Vagina (tissue), 2 donors: Measurements from ENCODE around the gene WDR45B. TPM values are rescaled to one million over a fixed set of nuclear protein-coding genes. Genes with fewer than 3 reads are reported as not detected.
"Not testable (repeated sequence)": the region's sequence is repeated elsewhere in the genome, so short reads cannot be mapped to it uniquely, and the experiment has no call there.

Experiments
- DNase-seq, 2 donors: peaks; one replicate each; pipeline ENCODE4 v3.0.0-alpha.2; 2017; ENCODE audit errors: extremely low spot score in 2 of 2
- H3K27ac ChIP-seq: fragments of 200-600 bp; sonication (generic); one replicate; pipeline ENCODE4 v1.5.1; 2019
- H3K27me3 ChIP-seq: fragments of 200-600 bp; sonication (generic); one replicate; pipeline ENCODE4 v1.5.1; 2019
- H3K36me3 ChIP-seq, 2 donors: fragments of 200-600 bp; sonication (generic); one replicate each; pipeline ENCODE4 v1.5.1; 2017 to 2019
- H3K4me1 ChIP-seq: fragments of 200-600 bp; sonication (generic); one replicate; pipeline ENCODE4 v1.5.1; 2019
- H3K4me3 ChIP-seq, 2 donors: fragments of 200-600 bp; sonication (generic); 1 replicate in 1 of 2; 2 replicates in 1 of 2; pipeline ENCODE4 v1.5.1; 2016 to 2019
- H3K9me3 ChIP-seq: fragments of 200-600 bp; sonication (generic); one replicate; pipeline ENCODE4 v1.5.1; 2019
- POLR2A ChIP-seq, 2 donors: fragments of 450-650 bp; IDR thresholded peaks; one replicate each; pipeline ENCODE4 v1.6.1; 2017; ENCODE audit warnings: antibody characterized with exemption in 2 of 2, mild to moderate bottlenecking in 2 of 2, moderate library complexity in 2 of 2
- POLR2AphosphoS5 ChIP-seq, 2 donors: sonication (generic); formaldehyde crosslinking; IDR thresholded peaks; one replicate each; pipeline ENCODE4 v1.9.0; 2017; ENCODE audit warnings: antibody characterized with exemption in 2 of 2, mild to moderate bottlenecking in 2 of 2, low read depth in 1 of 2; ENCODE audit not compliant: insufficient read depth in 1 of 2
- intact Hi-C: fragments of 100-400 bp; cut with DNase I; formaldehyde crosslinking; loops from one replicate; pipeline ENCODE4 v1.15.1; 2023
- total RNA-seq: library from RNA; depleted of rRNA; stranded (reverse); fragments of >200 nt; gene quantifications from one replicate; pipeline ENCODE4 v1.2.3, GENCODE V29; 2016
- TF ChIP-seq, protein P1 (sequence below), 3 experiments: fragments of 450-650 bp in 2 of 3; fragments of 200-600 bp in 1 of 3; sonication (generic) in 1 of 3; IDR thresholded peaks; one replicate each; pipeline ENCODE4 v1.5.1; 2017 to 2019; ENCODE audit warnings: antibody characterized with exemption in 3 of 3, mild to moderate bottlenecking in 2 of 3, moderate library complexity in 2 of 3

The WDR45B gene
- total RNA-seq, 1 donor from 2014 or later, result 86.4 TPM

DNA sequence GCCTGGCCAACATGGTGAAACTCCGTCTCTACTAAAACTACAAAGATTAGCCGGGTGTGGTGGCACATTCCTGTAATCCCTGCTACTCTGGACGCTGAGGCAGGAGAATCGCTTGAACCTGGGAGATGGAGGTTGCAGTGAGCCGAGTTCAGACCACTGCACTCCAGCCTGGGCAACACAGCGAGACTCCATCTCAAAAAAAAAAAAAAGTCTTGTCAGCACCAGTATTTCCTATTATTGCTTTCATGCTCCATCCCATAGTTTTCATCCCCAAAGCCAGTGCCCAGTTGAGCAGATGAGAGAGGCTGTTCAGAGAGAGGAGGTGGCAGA lies 58.4 kb downstream of the WDR45B start:
- Histone ChIP-seq H3K4me3 (no peak overlapping the region), H3K27ac (no peak overlapping the region), H3K4me1 (peaks cover 40% of the 10 kb centered on the region), H3K9me3 (no peaks in the 10 kb centered on the region), H3K27me3 (no peaks in the 10 kb centered on the region), H3K36me3 (peaks cover 0 to 25% of the 10 kb centered on the region in 2 donors)
- intact Hi-C loops, result no loop called here
- DNase-seq, result no peak
- TF ChIP-seq, protein P1, sequence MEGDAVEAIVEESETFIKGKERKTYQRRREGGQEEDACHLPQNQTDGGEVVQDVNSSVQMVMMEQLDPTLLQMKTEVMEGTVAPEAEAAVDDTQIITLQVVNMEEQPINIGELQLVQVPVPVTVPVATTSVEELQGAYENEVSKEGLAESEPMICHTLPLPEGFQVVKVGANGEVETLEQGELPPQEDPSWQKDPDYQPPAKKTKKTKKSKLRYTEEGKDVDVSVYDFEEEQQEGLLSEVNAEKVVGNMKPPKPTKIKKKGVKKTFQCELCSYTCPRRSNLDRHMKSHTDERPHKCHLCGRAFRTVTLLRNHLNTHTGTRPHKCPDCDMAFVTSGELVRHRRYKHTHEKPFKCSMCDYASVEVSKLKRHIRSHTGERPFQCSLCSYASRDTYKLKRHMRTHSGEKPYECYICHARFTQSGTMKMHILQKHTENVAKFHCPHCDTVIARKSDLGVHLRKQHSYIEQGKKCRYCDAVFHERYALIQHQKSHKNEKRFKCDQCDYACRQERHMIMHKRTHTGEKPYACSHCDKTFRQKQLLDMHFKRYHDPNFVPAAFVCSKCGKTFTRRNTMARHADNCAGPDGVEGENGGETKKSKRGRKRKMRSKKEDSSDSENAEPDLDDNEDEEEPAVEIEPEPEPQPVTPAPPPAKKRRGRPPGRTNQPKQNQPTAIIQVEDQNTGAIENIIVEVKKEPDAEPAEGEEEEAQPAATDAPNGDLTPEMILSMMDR (IDR thresholded peaks at IDR 0.05), result no peak
- TF ChIP-seq POLR2A (IDR thresholded peaks at IDR 0.05) (no peak), POLR2AphosphoS5 (IDR thresholded peaks at IDR 0.05; ENCODE audit: insufficient read depth in 1 of 2, low read depth in 1 of 2) (no peak)

DNA sequence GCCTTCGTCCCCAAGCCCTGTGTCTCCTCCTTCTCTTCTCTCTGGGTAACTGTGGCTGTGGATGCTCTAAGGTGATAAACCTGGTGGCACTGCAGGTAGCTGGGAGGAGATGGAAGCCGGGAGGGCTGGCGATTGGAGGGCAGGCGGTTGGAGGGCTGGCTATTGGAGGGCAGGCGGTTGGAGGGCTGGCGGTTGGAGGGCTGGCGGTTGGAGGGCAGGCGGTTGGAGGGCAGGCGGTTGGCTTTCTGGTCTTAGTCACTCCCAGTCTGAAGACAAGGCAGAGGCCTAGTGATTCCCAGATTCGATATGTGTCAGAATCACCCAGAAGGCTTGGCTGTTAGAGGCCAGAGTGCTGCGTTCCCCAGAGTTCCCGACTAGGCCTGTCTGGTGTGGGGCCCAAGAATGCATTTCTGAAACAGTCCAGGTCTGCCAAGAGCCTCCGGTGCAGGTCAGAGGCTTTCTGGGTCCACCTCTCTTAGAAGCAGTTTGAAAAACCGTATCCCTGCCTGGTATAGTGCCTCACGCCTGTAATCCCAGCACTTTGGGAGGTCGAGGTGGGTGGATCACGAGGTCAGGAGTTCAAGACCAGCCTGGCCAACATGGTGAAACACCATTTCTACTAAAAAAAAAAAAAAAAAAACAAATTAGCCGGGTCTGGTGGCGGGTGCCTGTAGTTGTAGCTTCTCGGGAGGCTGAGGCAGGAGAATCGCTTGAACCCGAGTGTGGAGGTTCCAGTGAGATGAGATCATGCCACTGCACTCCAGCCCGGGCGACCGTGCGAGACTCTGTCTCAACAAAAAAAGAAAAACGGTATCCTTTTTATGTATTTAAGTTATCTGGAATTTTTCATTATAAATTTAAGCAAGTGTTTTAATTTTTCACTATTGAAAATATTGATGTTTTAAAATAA lies 59.7 kb downstream of the WDR45B start:
- Histone ChIP-seq H3K27ac (no peak overlapping the region), H3K4me3 (no peak overlapping the region), H3K27me3 (no peaks in the 10 kb centered on the region), H3K4me1 (peaks cover 27% of the 10 kb centered on the region), H3K36me3 (peaks cover 0 to 34% of the 10 kb centered on the region in 2 donors), H3K9me3 (no peaks in the 10 kb centered on the region)
- DNase-seq, result no peak
- intact Hi-C loops, result no loop called here
- TF ChIP-seq, protein P1 (IDR thresholded peaks at IDR 0.05), result no peak
- TF ChIP-seq POLR2AphosphoS5 (IDR thresholded peaks at IDR 0.05; ENCODE audit: insufficient read depth in 1 of 2, low read depth in 1 of 2), result no peak
- TF ChIP-seq POLR2A (IDR thresholded peaks at IDR 0.05), result no peak

DNA sequence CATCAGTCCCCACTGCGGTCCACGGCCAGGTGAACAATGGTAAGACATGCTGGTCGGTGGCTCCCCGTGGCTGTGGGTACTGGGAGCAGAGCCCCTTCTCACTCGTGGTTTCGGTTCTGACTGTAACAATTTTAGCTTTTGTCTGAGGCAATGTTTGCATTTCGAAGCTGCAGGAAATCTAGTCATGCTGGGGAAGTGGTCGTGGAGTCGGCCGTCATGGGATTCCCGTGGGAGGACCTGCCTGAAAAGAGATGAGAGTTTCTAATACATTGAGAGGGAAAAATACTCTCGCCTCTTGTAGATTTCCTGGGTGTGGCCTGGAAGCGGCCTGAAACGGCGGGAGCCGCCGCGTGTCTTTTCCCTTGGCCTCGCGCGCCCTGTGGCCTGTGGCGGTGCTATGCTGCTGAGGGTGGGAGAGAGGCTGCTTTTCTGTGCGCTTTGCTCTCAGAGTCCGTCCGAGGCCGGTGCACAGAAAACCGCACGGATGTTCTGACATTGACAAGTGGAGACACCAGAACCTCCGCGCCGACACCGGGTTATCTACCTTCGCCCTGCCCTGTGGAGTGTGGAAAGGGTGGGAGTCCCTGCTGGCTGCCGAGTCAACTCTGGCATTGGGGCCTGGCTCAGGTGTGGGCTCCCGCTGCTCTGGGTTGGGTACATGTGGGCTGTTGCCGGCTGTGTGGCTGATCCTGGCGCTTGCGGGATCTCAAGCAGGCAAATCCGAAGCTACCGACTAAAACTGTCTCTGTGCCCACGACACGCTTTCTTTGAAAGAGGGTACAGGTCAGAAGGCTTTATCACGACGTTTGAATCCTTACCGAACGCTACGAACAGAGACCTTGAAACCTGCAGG lies 60.8 kb downstream of the WDR45B start:
- no peak for DNase-seq
- no peak overlapping the region for H3K27ac ChIP-seq
- intact Hi-C loops, result no loop called here

DNA sequence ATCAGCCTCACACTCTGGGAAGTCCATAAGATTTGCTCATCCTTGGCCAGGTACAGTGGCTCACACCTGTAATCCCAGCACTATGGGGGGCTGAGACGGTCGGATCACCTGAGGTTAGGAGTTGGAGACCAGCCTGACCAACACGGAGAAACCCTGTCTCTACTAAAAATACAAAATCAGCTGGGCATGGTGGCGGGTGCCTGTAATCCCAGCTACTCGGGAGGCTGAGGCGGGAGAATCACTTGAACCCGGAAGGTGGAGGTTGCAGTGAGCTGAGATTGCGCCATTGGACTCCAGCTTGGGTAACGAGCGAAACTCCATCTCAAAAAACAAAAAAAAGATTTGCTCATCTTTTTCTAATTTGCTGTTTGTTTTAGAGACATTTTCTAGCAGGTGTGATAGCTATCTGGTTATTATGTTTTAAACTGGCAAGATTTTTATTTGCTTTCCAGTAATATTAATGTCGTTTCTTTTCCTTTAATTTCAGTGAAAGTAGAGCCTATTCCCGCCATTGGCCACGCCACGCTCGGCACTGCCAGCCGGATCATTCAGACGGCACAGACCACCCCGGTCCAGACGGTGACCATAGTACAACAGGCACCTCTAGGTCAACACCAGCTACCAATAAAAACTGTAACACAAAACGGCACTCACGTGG lies 61.5 kb downstream of the WDR45B start:
- DNase-seq, result no peak
- Histone ChIP-seq H3K4me3 (no peak overlapping the region), H3K27ac (no peak overlapping the region), H3K9me3 (no peaks in the 10 kb centered on the region), H3K27me3 (no peaks in the 10 kb centered on the region), H3K36me3 (peaks cover 3 to 46% of the 10 kb centered on the region in 2 donors), H3K4me1 (peaks cover 10% of the 10 kb centered on the region)
- TF ChIP-seq POLR2AphosphoS5 (IDR thresholded peaks at IDR 0.05; ENCODE audit: insufficient read depth in 1 of 2, low read depth in 1 of 2), result no peak
- TF ChIP-seq, protein P1 (IDR thresholded peaks at IDR 0.05), result no peak
- no peak for TF ChIP-seq POLR2A (IDR thresholded peaks at IDR 0.05)
- intact Hi-C loops, result no loop called here

More for the DNA sequence above, 60.8 kb downstream of the WDR45B start:
- Histone ChIP-seq H3K4me1 (peaks cover 18% of the 10 kb centered on the region), H3K4me3 (no peak overlapping the region), H3K9me3 (no peaks in the 10 kb centered on the region), H3K36me3 (peaks cover 3 to 43% of the 10 kb centered on the region in 2 donors), H3K27me3 (no peaks in the 10 kb centered on the region)
- TF ChIP-seq, protein P1 (IDR thresholded peaks at IDR 0.05), result no peak
- no peak for TF ChIP-seq POLR2AphosphoS5 (IDR thresholded peaks at IDR 0.05; ENCODE audit: insufficient read depth in 1 of 2, low read depth in 1 of 2)
- TF ChIP-seq POLR2A (IDR thresholded peaks at IDR 0.05), result no peak

DNA sequence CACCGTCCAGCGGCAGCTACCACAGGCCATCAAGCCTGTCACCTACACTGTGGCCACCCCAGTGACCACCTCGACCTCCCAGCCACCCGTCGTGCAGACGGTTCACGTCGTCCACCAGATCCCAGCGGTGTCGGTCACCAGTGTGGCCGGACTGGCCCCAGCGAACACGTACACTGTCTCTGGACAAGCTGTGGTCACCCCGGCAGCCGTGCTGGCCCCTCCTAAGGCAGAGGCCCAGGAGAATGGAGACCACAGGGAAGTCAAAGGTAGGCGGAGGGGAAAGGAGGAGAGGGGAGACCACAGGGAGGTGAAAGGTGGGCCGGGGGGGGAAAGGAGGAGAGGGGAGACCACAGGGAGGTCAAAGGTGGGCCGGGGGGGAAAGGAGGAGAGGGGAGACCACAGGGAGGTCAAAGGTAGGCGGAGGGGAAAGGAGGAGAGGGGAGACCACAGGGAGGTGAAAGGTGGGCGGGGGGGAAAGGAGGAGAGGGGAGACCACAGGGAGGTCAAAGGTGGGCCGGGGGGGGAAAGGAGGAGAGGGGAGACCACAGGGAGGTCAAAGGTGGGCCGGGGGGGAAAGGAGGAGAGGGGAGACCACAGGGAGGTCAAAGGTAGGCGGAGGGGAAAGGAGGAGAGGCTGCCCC lies 62.2 kb downstream of the WDR45B start:
- intact Hi-C loops, DNase-seq, H3K27ac ChIP-seq, H3K27me3 ChIP-seq, H3K4me1 ChIP-seq, H3K4me3 ChIP-seq, H3K9me3 ChIP-seq: not testable (repeated sequence)
- peaks cover 3 to 46% of the 10 kb centered on the region in 2 donors for H3K36me3 ChIP-seq
